ENCODE measurements around the gene CHSY1. TPM values are rescaled to one million over a fixed set of nuclear protein-coding genes. Genes with fewer than 3 reads are reported as not detected.

Gene CHSY1
- total and polyA plus RNA-seq, 12 donors = 14.8 to 82.5 (median 34.2) TPM

DNA sequence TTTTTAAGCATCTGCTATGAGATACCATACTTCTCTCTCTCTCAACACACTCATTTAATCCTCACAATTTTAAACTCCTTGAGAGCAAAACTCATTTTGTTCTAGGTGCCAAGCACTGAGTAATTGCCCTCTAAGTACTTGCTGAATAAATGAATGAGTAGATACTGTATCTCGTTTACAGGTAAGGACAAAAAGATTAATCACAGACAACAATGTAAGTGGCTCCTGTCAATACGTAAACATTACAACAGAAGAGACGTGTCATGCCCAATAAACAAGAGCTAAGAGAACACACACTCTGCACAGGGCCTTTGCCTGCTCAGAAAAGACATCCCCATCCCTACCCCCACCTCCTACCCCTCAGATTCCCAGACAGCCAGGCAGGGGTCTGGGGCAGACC lies 59.8 kb downstream of the CHSY1 start:
- H3K4me3 ChIP-seq = no peak overlapping the region
- no peak for TF ChIP-seq POLR2A (IDR thresholded peaks at IDR 0.05)
- TF ChIP-seq, protein P1, sequence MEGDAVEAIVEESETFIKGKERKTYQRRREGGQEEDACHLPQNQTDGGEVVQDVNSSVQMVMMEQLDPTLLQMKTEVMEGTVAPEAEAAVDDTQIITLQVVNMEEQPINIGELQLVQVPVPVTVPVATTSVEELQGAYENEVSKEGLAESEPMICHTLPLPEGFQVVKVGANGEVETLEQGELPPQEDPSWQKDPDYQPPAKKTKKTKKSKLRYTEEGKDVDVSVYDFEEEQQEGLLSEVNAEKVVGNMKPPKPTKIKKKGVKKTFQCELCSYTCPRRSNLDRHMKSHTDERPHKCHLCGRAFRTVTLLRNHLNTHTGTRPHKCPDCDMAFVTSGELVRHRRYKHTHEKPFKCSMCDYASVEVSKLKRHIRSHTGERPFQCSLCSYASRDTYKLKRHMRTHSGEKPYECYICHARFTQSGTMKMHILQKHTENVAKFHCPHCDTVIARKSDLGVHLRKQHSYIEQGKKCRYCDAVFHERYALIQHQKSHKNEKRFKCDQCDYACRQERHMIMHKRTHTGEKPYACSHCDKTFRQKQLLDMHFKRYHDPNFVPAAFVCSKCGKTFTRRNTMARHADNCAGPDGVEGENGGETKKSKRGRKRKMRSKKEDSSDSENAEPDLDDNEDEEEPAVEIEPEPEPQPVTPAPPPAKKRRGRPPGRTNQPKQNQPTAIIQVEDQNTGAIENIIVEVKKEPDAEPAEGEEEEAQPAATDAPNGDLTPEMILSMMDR (IDR thresholded peaks at IDR 0.05) = no peak
- WGBS, 4 donors = 65 to 82% (median 70%) methylated on average over 3 of the region's 3 CpGs
- intact Hi-C loops (cut with DNase I) = no loop called here
- H3K36me3 ChIP-seq (replicated peaks in 1 of 2) = no peaks in the 10 kb centered on the region
- no peaks in the 10 kb centered on the region for H3K9me3 ChIP-seq (replicated peaks in 1 of 3)
- peaks cover 11 to 81% of the 10 kb centered on the region in 2 donors for H3K4me1 ChIP-seq (replicated peaks in 1 of 2)
- no peaks in the 10 kb centered on the region for H3K27me3 ChIP-seq
- peak overlapping the region in 2 of 5 donors; percentile 61 to 71 for H3K27ac ChIP-seq
- DNase-seq = no peak

DNA sequence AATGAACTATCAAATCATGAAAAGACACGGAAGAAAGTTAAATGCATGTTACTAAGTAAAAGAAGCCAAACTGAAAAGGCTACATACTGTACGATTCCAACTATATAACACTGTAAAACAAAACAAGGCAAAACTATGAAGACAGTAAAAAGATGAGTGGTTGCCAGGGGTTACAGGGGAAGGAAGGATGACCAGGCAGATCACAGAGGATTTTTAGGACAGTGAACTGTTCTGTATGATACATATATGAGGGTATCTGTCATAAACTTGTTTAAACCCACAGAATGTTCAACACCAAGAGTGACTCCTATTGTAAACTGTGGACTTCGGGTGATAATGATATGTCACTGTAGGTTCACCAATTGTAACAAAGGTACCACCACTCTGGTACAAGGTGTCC lies 60.6 kb downstream of the CHSY1 start:
- no peaks in the 10 kb centered on the region for H3K27me3 ChIP-seq
- peaks cover 13 to 74% of the 10 kb centered on the region in 2 donors for H3K4me1 ChIP-seq (replicated peaks in 1 of 2)
- H3K36me3 ChIP-seq (replicated peaks in 1 of 2) = no peaks in the 10 kb centered on the region
- no peak for TF ChIP-seq POLR2A (IDR thresholded peaks at IDR 0.05)
- TF ChIP-seq, protein P1 (IDR thresholded peaks at IDR 0.05) = no peak
- H3K27ac ChIP-seq = no peak overlapping the region
- DNase-seq = no peak
- intact Hi-C loops (cut with DNase I) = no loop called here
- WGBS, 4 donors = 67 to 80% (median 76%) methylated on average over 3 of the region's 3 CpGs
- no peak overlapping the region for H3K4me3 ChIP-seq
- no peaks in the 10 kb centered on the region for H3K9me3 ChIP-seq (replicated peaks in 1 of 3)

DNA sequence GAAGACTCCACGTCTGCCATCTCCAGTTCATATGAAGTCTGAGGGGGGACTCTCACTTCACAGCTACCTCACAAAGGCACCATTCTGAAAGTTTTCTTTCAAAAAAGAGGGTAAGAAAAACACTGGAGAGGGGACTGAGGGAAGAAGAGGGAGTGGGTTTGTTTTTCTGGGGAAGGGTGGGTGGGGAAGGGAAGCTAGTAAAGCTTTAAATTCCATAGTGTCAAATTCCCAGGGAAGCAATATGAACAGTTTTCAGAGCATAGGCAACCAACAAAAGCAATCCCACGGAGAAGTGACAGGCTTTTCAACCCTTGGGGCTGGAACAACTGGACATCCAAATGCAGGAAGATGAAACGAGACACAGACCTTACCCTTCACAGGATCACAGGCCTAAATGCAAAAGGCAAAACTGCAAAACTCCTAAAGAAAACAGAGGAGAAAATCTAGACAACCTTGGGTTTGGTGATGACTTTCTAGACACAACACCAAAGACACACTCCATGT lies 61.7 kb downstream of the CHSY1 start:
- Histone ChIP-seq H3K36me3 (replicated peaks in 1 of 2) (no peaks in the 10 kb centered on the region), H3K27ac (peak overlapping the region in 3 of 5 donors; percentile 55 to 88 (median 85)), H3K4me1 (replicated peaks in 1 of 2) (peaks cover 13 to 67% of the 10 kb centered on the region in 2 donors), H3K9me3 (replicated peaks in 1 of 3) (no peaks in the 10 kb centered on the region), H3K4me3 (no peak overlapping the region), H3K27me3 (no peaks in the 10 kb centered on the region)
- intact Hi-C loops (cut with DNase I) = no loop called here
- 67 to 77% (median 68%) methylated on average over 3 of the region's 3 CpGs for WGBS, 4 donors
- DNase-seq = no peak
- no peak for TF ChIP-seq POLR2A (IDR thresholded peaks at IDR 0.05)
- TF ChIP-seq, protein P1 (IDR thresholded peaks at IDR 0.05) = no peak

DNA sequence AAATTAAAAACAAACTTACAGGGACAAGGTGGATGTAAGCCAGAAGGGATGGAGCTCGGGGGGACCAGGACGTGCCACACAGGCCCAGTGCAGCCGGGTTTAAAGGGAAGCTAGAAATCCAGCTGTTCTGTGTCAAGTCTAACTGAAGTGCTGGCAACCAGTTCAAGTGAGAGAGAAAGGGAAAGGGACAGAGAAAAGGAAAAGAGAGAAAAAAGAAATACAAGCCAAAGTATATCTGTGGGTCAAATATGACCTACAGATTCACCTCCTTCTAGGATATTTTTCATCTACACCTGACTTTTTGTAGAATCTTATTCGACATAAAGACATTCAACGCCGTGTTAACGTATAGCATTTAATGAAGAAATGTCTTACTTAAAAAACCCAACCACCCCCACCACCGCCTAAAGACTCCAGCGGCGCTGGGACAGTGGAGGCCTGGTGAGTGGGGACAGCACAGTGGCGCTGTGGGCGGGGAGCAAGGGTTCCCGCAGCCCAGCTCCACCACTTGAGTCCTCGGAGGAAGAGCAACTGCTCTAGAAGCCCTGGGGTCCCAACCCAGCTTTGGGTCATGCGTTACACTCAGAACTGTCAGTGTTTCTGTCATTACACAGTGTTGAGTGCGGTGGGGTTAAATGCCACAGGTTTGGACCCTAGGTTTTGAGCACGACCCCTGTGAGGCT lies 62.3 kb downstream of the CHSY1 start:
- H3K4me3 ChIP-seq = no peak overlapping the region
- H3K27ac ChIP-seq = peak overlapping the region; percentile 9 to 88 (median 60)
- TF ChIP-seq, protein P1 (IDR thresholded peaks at IDR 0.05) = no peak
- no peak for TF ChIP-seq POLR2A (IDR thresholded peaks at IDR 0.05)
- no peaks in the 10 kb centered on the region for H3K9me3 ChIP-seq (replicated peaks in 1 of 3)
- intact Hi-C loops (cut with DNase I) = loop anchor here in 1 of 2 donors (10.0 kb wide), 2 partner anchors 65 kb away; partner anchors contain the start of gene CHSY1
- H3K36me3 ChIP-seq (replicated peaks in 1 of 2) = no peaks in the 10 kb centered on the region
- 87 to 90% (median 89%) methylated on average over 15 to 17 of the region's 17 CpGs for WGBS, 4 donors
- no peaks in the 10 kb centered on the region for H3K27me3 ChIP-seq
- H3K4me1 ChIP-seq (replicated peaks in 1 of 2) = peaks cover 13 to 61% of the 10 kb centered on the region in 2 donors
- DNase-seq = no peak
